Peyer's patch (tissue), 4 donors: Measurements from ENCODE around the gene ZC3H18. TPM values are rescaled to one million over a fixed set of nuclear protein-coding genes. Genes with fewer than 3 reads are reported as not detected.
A peak's percentile ranks its signal among the peaks of the same experiment; 100 is the strongest.

Experiments used
- DNase-seq, 3 donors: peaks; one replicate each; pipeline ENCODE4 v3.0.0-alpha.2; 2017 to 2019
- H3K27ac ChIP-seq, 4 donors: fragments of 200-600 bp; sonication (generic); one replicate each; pipeline ENCODE4 v1.5.1; 2016 to 2019
- H3K27me3 ChIP-seq, 2 donors: fragments of 200-600 bp; sonication (generic); one replicate each; pipeline ENCODE4 v1.5.1; 2019
- H3K36me3 ChIP-seq, 3 donors: fragments of 200-600 bp; sonication (generic); one replicate each; pipeline ENCODE4 v1.5.1; 2016 to 2019
- H3K4me1 ChIP-seq, 4 donors: fragments of 200-600 bp; sonication (generic); one replicate each; pipeline ENCODE4 v1.5.1; 2016 to 2019
- H3K4me3 ChIP-seq, 4 donors: fragments of 200-600 bp; sonication (generic); 1 replicate in 3 of 4; 2 replicates in 1 of 4; pipeline ENCODE4 v1.5.1; 2016 to 2019; ENCODE audit warnings: mild to moderate bottlenecking in 1 of 4
- H3K9me3 ChIP-seq, 4 donors: fragments of 200-600 bp; sonication (generic); one replicate each; pipeline ENCODE4 v1.5.1; 2016 to 2019; ENCODE audit warnings: mild to moderate bottlenecking in 1 of 4
- CTCF ChIP-seq, 6 experiments: fragments of 450-650 bp in 4 of 6; fragments of 200-600 bp in 2 of 6; sonication (generic) in 1 of 6; IDR thresholded peaks; one replicate each; pipeline ENCODE4 v1.5.1; 2017 to 2019; ENCODE audit warnings: antibody characterized with exemption in 6 of 6, mild to moderate bottlenecking in 3 of 6, moderate library complexity in 1 of 6
- POLR2A ChIP-seq, 2 donors: fragments of 450-650 bp; IDR thresholded peaks; one replicate each; pipeline ENCODE4 v1.5.1; 2017; ENCODE audit warnings: antibody characterized with exemption in 2 of 2, mild to moderate bottlenecking in 2 of 2, moderate library complexity in 2 of 2
- total RNA-seq, 4 donors: library from RNA; depleted of rRNA; stranded (reverse); fragments of >200 nt; gene quantifications; one replicate each; pipeline ENCODE4 v1.1.0, GENCODE V29; 2016

Gene ZC3H18
- total RNA-seq, 4 donors from 2014 or later: 22.8 to 47.0 (median 32.9) TPM

GRCh38 chr16:88619859-88620815, 49.9 kb downstream of the ZC3H18 start:
- Histone ChIP-seq H3K4me1 (peaks cover 0 to 42% (median 5%) of the 10 kb centered on the region in 4 donors), H3K4me3 (no peak overlapping the region), H3K27ac (peak overlapping the region; percentile 50 to 79 (median 70)), H3K9me3 (no peaks in the 10 kb centered on the region), H3K27me3 (no peaks in the 10 kb centered on the region), H3K36me3 (peaks cover 0 to 37% (median 0%) of the 10 kb centered on the region in 3 donors)
- peak in 2 of 3 donors; percentile 53 to 85 for DNase-seq
- no peak for TF ChIP-seq CTCF (IDR thresholded peaks at IDR 0.05)
- TF ChIP-seq POLR2A (IDR thresholded peaks at IDR 0.05): peak in 1 of 2 donors; percentile 14

DNA sequence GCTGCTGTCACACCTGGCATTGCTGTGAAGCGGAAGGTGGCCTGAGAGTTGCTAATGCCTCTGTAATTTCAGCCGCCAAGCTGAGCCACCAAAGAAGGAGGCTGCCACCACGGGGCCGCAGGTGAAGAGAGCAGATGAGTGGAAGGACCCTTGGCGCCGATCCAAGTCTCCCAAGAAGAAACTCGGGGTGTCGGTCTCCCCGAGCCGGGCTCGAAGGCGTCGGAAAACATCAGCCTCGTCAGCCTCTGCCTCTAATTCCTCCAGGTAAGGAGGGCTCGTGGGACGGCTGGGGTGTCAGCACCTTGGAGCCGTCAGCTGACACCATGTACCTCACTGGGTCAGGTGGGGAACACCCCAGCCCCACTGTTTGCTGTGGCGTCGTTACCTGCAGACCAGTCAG, 51.9 kb downstream of the ZC3H18 start:
- peaks cover 0 to 56% (median 0%) of the 10 kb centered on the region in 3 donors for H3K36me3 ChIP-seq
- H3K27me3 ChIP-seq: no peaks in the 10 kb centered on the region
- TF ChIP-seq POLR2A (IDR thresholded peaks at IDR 0.05): no peak
- TF ChIP-seq CTCF (IDR thresholded peaks at IDR 0.05): no peak
- peak overlapping the region in 1 of 4 donors; percentile 21 for H3K27ac ChIP-seq
- H3K4me1 ChIP-seq: peaks cover 0 to 27% (median 2%) of the 10 kb centered on the region in 4 donors
- H3K4me3 ChIP-seq: no peak overlapping the region
- DNase-seq: no peak
- no peaks in the 10 kb centered on the region for H3K9me3 ChIP-seq

- DNase-seq: no peak
- TF ChIP-seq POLR2A (IDR thresholded peaks at IDR 0.05) (no peak), CTCF (IDR thresholded peaks at IDR 0.05) (no peak)
- H3K9me3 ChIP-seq: no peaks in the 10 kb centered on the region
- peaks cover 0 to 63% (median 0%) of the 10 kb centered on the region in 3 donors for H3K36me3 ChIP-seq
- peaks cover 0 to 19% (median under 1%) of the 10 kb centered on the region in 4 donors for H3K4me1 ChIP-seq
- H3K4me3 ChIP-seq: no peak overlapping the region
- no peaks in the 10 kb centered on the region for H3K27me3 ChIP-seq
- no peak overlapping the region for H3K27ac ChIP-seq
Observed at GRCh38 chr16:88622866-88623265, 52.7 kb downstream of the ZC3H18 start.

GRCh38 chr16:88623858-88624257, 53.7 kb downstream of the ZC3H18 start:
- no peak overlapping the region for H3K4me3 ChIP-seq
- peaks cover 0 to 73% (median 0%) of the 10 kb centered on the region in 3 donors for H3K36me3 ChIP-seq
- no peak overlapping the region for H3K27ac ChIP-seq
- no peak for TF ChIP-seq CTCF (IDR thresholded peaks at IDR 0.05)
- TF ChIP-seq POLR2A (IDR thresholded peaks at IDR 0.05): no peak
- H3K4me1 ChIP-seq: peaks cover 0 to 10% (median 0%) of the 10 kb centered on the region in 4 donors
- no peak for DNase-seq
- no peaks in the 10 kb centered on the region for H3K9me3 ChIP-seq
- no peaks in the 10 kb centered on the region for H3K27me3 ChIP-seq

DNA sequence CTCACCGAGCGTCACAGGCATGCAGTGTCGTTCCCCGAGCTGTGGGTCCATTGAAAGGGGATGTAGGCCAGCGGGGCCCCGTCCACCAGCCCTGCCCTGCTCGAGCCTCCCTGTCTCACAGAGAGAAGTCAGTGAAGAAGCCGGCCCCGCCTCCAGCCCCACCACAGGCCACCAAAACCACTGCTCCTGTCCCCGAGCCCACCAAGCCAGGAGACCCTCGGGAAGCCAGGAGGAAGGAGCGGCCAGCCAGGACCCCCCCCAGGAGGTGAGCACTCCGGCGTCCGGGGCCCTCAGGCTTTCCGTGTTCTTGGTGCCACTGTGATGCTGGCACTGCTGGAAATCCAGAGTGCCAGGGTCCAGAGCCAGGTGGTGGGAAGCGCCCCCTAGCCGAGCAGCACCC, 54.3 kb downstream of the ZC3H18 start:
- H3K9me3 ChIP-seq: no peaks in the 10 kb centered on the region
- H3K27me3 ChIP-seq: no peaks in the 10 kb centered on the region
- no peak overlapping the region for H3K27ac ChIP-seq
- peaks cover 0 to 6% (median 0%) of the 10 kb centered on the region in 4 donors for H3K4me1 ChIP-seq
- DNase-seq: no peak
- H3K4me3 ChIP-seq: no peak overlapping the region
- peaks cover 0 to 80% (median 0%) of the 10 kb centered on the region in 3 donors for H3K36me3 ChIP-seq
- no peak for TF ChIP-seq POLR2A (IDR thresholded peaks at IDR 0.05)
- no peak for TF ChIP-seq CTCF (IDR thresholded peaks at IDR 0.05)
